Gastroesophageal sphincter (tissue), 4 donors: Measurements from ENCODE around the gene MAP2K2. TPM values are rescaled to one million over a fixed set of nuclear protein-coding genes. Genes with fewer than 3 reads are reported as not detected.
A peak's percentile ranks its signal among the peaks of the same experiment; 100 is the strongest.

ENCODE experiments used
- ATAC-seq: fragments of 150-250 bp; one replicate; pipeline ENCODE4 v1.9.1; 2016; ENCODE audit warnings: mild to moderate bottlenecking, moderate library complexity
- H3K27ac ChIP-seq, 4 donors: fragments of 200-600 bp; sonication (generic) in 3 of 4; 1 replicate in 3 of 4; 2 replicates in 1 of 4; pipeline ENCODE4 v1.5.1; 2016 to 2019
- H3K27me3 ChIP-seq: fragments of 200-600 bp; sonication (generic); one replicate; pipeline ENCODE4 v1.5.1; 2019
- H3K36me3 ChIP-seq, 2 donors: fragments of 200-600 bp; sonication (generic); one replicate each; pipeline ENCODE4 v1.5.1; 2019; ENCODE audit warnings: control low read depth in 1 of 2
- H3K4me1 ChIP-seq, 3 donors: fragments of 200-600 bp; sonication (generic); 1 replicate in 2 of 3; 2 replicates in 1 of 3; pipeline ENCODE4 v1.5.1; 2016 to 2019; ENCODE audit warnings: control low read depth in 2 of 3
- H3K4me3 ChIP-seq, 2 donors: fragments of 200-600 bp; sonication (generic); one replicate each; pipeline ENCODE4 v1.5.1; 2019; ENCODE audit warnings: mild to moderate bottlenecking in 1 of 2, moderate library complexity in 1 of 2
- H3K9me3 ChIP-seq, 3 donors: fragments of 200-600 bp; sonication (generic); one replicate each; pipeline ENCODE4 v1.5.1; 2017 to 2019; ENCODE audit warnings: control low read depth in 2 of 3
- CTCF ChIP-seq, 4 experiments: fragments of 200-600 bp in 2 of 4; fragments of 450-650 bp in 2 of 4; sonication (generic) in 1 of 4; IDR thresholded peaks; one replicate each; pipeline ENCODE4 v1.5.1; 2017 to 2019; ENCODE audit warnings: antibody characterized with exemption in 4 of 4, mild to moderate bottlenecking in 2 of 4, moderate library complexity in 2 of 4
- EP300 ChIP-seq: sonication (generic); formaldehyde crosslinking; IDR thresholded peaks from one replicate; pipeline ENCODE4 v1.6.1; 2017; ENCODE audit warnings: antibody characterized with exemption, mild to moderate bottlenecking
- POLR2A ChIP-seq, 2 donors: fragments of 450-650 bp; IDR thresholded peaks; one replicate each; pipeline ENCODE4 v1.6.1; 2017; ENCODE audit warnings: antibody characterized with exemption in 2 of 2, mild to moderate bottlenecking in 2 of 2, moderate library complexity in 1 of 2
- POLR2AphosphoS5 ChIP-seq: sonication (generic); formaldehyde crosslinking; IDR thresholded peaks from one replicate; pipeline ENCODE4 v1.6.1; 2017; ENCODE audit warnings: antibody characterized with exemption
- WGBS, 2 donors: methylation state at CpG; one replicate each; pipeline ENCODE4 v1.1.5; 2018; ENCODE audit warnings: low coverage in 1 of 2; 5-methylcytosine and 5-hydroxymethylcytosine counted together
- total RNA-seq, 4 donors: library from RNA; depleted of rRNA; stranded (reverse); fragments of >200 nt; gene quantifications; one replicate each; pipeline ENCODE4 v1.1.0, GENCODE V29; 2016

MAP2K2 gene
- total RNA-seq, 4 donors from 2014 or later, result 53.3 to 112 (median 69.7) TPM

GRCh38 chr19:4066176-4066606 is 57.7 kb downstream of the MAP2K2 start:
- peak overlapping the region; percentile 72 to 98 for H3K4me3 ChIP-seq
- peak overlapping the region; percentile 93 to 98 (median 96) for H3K27ac ChIP-seq
- no peaks in the 10 kb centered on the region for H3K27me3 ChIP-seq
- TF ChIP-seq EP300 (no peak), CTCF (IDR thresholded peaks at IDR 0.05) (no peak), POLR2A (IDR thresholded peaks at IDR 0.05) (no peak), POLR2AphosphoS5 (no peak)
- ATAC-seq, result no peak
- H3K4me1 ChIP-seq, result peaks cover 0 to 56% (median 30%) of the 10 kb centered on the region in 3 donors
- peaks cover 0 to 14% of the 10 kb centered on the region in 2 donors for H3K36me3 ChIP-seq
- no peaks in the 10 kb centered on the region for H3K9me3 ChIP-seq
- no CpG with 5 or more reads among the region's 31 CpGs for WGBS, 2 donors

- Histone ChIP-seq H3K4me1 (peaks cover 0 to 62% (median 35%) of the 10 kb centered on the region in 3 donors), H3K27ac (peak overlapping the region; percentile 93 to 99 (median 98))
- WGBS, 2 donors, result 0% methylated on average over 1 of the region's 98 CpGs; no CpG with 5 or more reads in 1 of the 2 donors
Observed at GRCh38 chr19:4065430-4066175, 58.3 kb downstream of the MAP2K2 start.

GRCh38 chr19:4064496-4065260 is 59.2 kb downstream of the MAP2K2 start:
- Histone ChIP-seq H3K4me3 (peak overlapping the region; percentile 72 to 84), H3K27me3 (no peaks in the 10 kb centered on the region), H3K27ac (peak overlapping the region; percentile 94 to 99 (median 98)), H3K36me3 (peaks cover 0 to 14% of the 10 kb centered on the region in 2 donors), H3K4me1 (peaks cover 4 to 72% (median 44%) of the 10 kb centered on the region in 3 donors), H3K9me3 (no peaks in the 10 kb centered on the region)
- no peak for ATAC-seq
- TF ChIP-seq POLR2AphosphoS5 (no peak), EP300 (no peak), POLR2A (IDR thresholded peaks at IDR 0.05) (no peak), CTCF (IDR thresholded peaks at IDR 0.05) (no peak)
- WGBS, 2 donors, result no CpG with 5 or more reads among the region's 57 CpGs

More at GRCh38 chr19:4065430-4066175, 58.3 kb downstream of the MAP2K2 start:
- peak overlapping the region; percentile 72 to 98 for H3K4me3 ChIP-seq
- peak in 2 of 4 experiments; percentile 3 to 32 for TF ChIP-seq CTCF (IDR thresholded peaks at IDR 0.05)
- TF ChIP-seq POLR2A (IDR thresholded peaks at IDR 0.05), result no peak
- no peak for TF ChIP-seq EP300
- TF ChIP-seq POLR2AphosphoS5, result peak; percentile 25
- no peaks in the 10 kb centered on the region for H3K27me3 ChIP-seq
- no peaks in the 10 kb centered on the region for H3K9me3 ChIP-seq
- peaks cover 0 to 14% of the 10 kb centered on the region in 2 donors for H3K36me3 ChIP-seq
- ATAC-seq, result peak; percentile 89

GRCh38 chr19:4064149-4064495 is 59.8 kb downstream of the MAP2K2 start:
- no peak for TF ChIP-seq POLR2AphosphoS5
- TF ChIP-seq EP300, result no peak
- TF ChIP-seq CTCF (IDR thresholded peaks at IDR 0.05), result peak in 1 of 4 experiments; percentile 4
- peak in 1 of 2 donors; percentile 0 for TF ChIP-seq POLR2A (IDR thresholded peaks at IDR 0.05)
- H3K27me3 ChIP-seq, result no peaks in the 10 kb centered on the region
- peak overlapping the region; percentile 94 to 99 (median 98) for H3K27ac ChIP-seq
- H3K9me3 ChIP-seq, result no peaks in the 10 kb centered on the region
- 4% methylated on average over 11 of the region's 24 CpGs; no CpG with 5 or more reads in 1 of the 2 donors for WGBS, 2 donors
- H3K4me3 ChIP-seq, result peak overlapping the region; percentile 72 to 84
- peaks cover 0 to 14% of the 10 kb centered on the region in 2 donors for H3K36me3 ChIP-seq
- ATAC-seq, result no peak
- H3K4me1 ChIP-seq, result peaks cover 5 to 75% (median 50%) of the 10 kb centered on the region in 3 donors
